Measurements from ENCODE around the gene GPR150. TPM values are rescaled to one million over a fixed set of nuclear protein-coding genes. Genes with fewer than 3 reads are reported as not detected.
A peak's percentile ranks its signal among the peaks of the same experiment; 100 is the strongest.

GPR150 gene
- total and polyA plus RNA-seq, 10 of the 15 experiments (the other 5 are each of a cell fraction or from before 2014, with no cell fraction given), result 0.08 to 1.1 (median 0.37) TPM; not detected in 1

DNA sequence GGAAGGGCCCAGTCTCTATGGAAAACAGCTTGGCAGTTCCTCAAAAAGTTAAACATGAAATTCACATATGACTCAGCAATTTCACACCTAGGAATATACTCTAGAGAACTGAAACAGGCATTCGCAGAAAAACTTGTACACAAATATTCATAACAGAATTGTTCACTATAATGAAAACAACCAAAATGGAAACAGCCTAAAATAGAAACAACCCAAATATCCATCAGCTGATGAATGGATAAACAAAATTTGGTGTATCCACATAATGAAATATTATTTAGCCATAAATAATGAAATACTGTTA lies 4.8 kb upstream of the GPR150 start (continued):
- peak in 1 of 2 experiments; percentile 22; a peak in 1 of 4 replicates for TF ChIP-seq BHLHE40 (IDR thresholded peaks at IDR 0.05; ENCODE audit: borderline replicate concordance in 1 of 2, low read depth in 2 of 2, low read length in 1 of 2)
- TF ChIP-seq, protein P1, sequence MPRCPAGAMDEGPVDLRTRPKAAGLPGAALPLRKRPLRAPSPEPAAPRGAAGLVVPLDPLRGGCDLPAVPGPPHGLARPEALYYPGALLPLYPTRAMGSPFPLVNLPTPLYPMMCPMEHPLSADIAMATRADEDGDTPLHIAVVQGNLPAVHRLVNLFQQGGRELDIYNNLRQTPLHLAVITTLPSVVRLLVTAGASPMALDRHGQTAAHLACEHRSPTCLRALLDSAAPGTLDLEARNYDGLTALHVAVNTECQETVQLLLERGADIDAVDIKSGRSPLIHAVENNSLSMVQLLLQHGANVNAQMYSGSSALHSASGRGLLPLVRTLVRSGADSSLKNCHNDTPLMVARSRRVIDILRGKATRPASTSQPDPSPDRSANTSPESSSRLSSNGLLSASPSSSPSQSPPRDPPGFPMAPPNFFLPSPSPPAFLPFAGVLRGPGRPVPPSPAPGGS (IDR thresholded peaks at IDR 0.05; ENCODE audit: borderline replicate concordance, insufficient read depth, low read depth, low read length, poor library complexity, severe bottlenecking), result peak; percentile 72
- TF ChIP-seq EED (IDR thresholded peaks at IDR 0.05; ENCODE audit: low read depth), result peak; percentile 97
- 0 out of 2 replicates have a peak, but pooled peaks have one; percentile 23 for TF ChIP-seq RAD51 (IDR thresholded peaks at IDR 0.05)
- TF ChIP-seq, protein P2, sequence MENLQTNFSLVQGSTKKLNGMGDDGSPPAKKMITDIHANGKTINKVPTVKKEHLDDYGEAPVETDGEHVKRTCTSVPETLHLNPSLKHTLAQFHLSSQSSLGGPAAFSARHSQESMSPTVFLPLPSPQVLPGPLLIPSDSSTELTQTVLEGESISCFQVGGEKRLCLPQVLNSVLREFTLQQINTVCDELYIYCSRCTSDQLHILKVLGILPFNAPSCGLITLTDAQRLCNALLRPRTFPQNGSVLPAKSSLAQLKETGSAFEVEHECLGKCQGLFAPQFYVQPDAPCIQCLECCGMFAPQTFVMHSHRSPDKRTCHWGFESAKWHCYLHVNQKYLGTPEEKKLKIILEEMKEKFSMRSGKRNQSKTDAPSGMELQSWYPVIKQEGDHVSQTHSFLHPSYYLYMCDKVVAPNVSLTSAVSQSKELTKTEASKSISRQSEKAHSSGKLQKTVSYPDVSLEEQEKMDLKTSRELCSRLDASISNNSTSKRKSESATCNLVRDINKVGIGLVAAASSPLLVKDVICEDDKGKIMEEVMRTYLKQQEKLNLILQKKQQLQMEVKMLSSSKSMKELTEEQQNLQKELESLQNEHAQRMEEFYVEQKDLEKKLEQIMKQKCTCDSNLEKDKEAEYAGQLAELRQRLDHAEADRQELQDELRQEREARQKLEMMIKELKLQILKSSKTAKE (IDR thresholded peaks at IDR 0.05; ENCODE audit: low read depth, poor library complexity, severe bottlenecking), result peak; percentile 70
- TF ChIP-seq POLR2AphosphoS5 (IDR thresholded peaks at IDR 0.05; ENCODE audit: low read length), result no peak
- TF ChIP-seq TBL1XR1 (IDR thresholded peaks at IDR 0.05; ENCODE audit: low read depth, low read length), result 0 out of 2 replicates have a peak, but pooled peaks have one; percentile 55
- TF ChIP-seq DPF2 (IDR thresholded peaks at IDR 0.05), result peak; percentile 98
- TF ChIP-seq PAX5 (IDR thresholded peaks at IDR 0.05; ENCODE audit: borderline replicate concordance, low read depth, low read length), result peak; percentile 61; the same call in 1 of the 2 replicates
- no peak for TF ChIP-seq STAT3 (IDR thresholded peaks at IDR 0.05; ENCODE audit: low read depth, low read length)
- peak; percentile 99 for TF ChIP-seq IKZF1 (conservative IDR thresholded peaks at IDR 0.05)
- TF ChIP-seq NR2F1 (conservative IDR thresholded peaks at IDR 0.05), result peak; percentile 48
- peak; percentile 98 for TF ChIP-seq NFIC (IDR thresholded peaks at IDR 0.05; ENCODE audit: low read depth, low read length)
- TF ChIP-seq PAX8 (IDR thresholded peaks at IDR 0.05), result 0 out of 2 replicates have a peak, but pooled peaks have one; percentile 83
- TF ChIP-seq, protein P3, sequence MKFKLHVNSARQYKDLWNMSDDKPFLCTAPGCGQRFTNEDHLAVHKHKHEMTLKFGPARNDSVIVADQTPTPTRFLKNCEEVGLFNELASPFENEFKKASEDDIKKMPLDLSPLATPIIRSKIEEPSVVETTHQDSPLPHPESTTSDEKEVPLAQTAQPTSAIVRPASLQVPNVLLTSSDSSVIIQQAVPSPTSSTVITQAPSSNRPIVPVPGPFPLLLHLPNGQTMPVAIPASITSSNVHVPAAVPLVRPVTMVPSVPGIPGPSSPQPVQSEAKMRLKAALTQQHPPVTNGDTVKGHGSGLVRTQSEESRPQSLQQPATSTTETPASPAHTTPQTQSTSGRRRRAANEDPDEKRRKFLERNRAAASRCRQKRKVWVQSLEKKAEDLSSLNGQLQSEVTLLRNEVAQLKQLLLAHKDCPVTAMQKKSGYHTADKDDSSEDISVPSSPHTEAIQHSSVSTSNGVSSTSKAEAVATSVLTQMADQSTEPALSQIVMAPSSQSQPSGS (IDR thresholded peaks at IDR 0.05; ENCODE audit: low read length), result peak; percentile 94
- peak in 1 of 2 experiments; percentile 75; a peak in 1 of 4 replicates for TF ChIP-seq CEBPB (IDR thresholded peaks at IDR 0.05; ENCODE audit: borderline replicate concordance in 1 of 2, low read depth in 2 of 2, low read length in 2 of 2)
- no peak for TF ChIP-seq ZNF622 (IDR thresholded peaks at IDR 0.05)
- no peak for TF ChIP-seq POLR2A (IDR thresholded peaks at IDR 0.05; ENCODE audit: low read depth, low read length)
- TF ChIP-seq MTA2 (IDR thresholded peaks at IDR 0.05; ENCODE audit: low read depth), result peak; percentile 89
- TF ChIP-seq MEF2A (IDR thresholded peaks at IDR 0.05; ENCODE audit: insufficient read depth, low read depth, low read length), result peak; percentile 98
- peak; percentile 100 for TF ChIP-seq IKZF2 (IDR thresholded peaks at IDR 0.05)
- peak; percentile 73; the same call in 1 of the 2 replicates for TF ChIP-seq ZBED1 (IDR thresholded peaks at IDR 0.05; ENCODE audit: borderline replicate concordance)
- TF ChIP-seq JUND (IDR thresholded peaks at IDR 0.05; ENCODE audit: low read depth, low read length), result peak; percentile 74; the same call in 1 of the 2 replicates
- TF ChIP-seq STAT1 (conservative IDR thresholded peaks at IDR 0.05), result no peak
- peak; percentile 79; the same call in 1 of the 2 replicates for TF ChIP-seq GATAD2B (conservative IDR thresholded peaks at IDR 0.05; ENCODE audit: low read depth)
- TF ChIP-seq, protein P4, sequence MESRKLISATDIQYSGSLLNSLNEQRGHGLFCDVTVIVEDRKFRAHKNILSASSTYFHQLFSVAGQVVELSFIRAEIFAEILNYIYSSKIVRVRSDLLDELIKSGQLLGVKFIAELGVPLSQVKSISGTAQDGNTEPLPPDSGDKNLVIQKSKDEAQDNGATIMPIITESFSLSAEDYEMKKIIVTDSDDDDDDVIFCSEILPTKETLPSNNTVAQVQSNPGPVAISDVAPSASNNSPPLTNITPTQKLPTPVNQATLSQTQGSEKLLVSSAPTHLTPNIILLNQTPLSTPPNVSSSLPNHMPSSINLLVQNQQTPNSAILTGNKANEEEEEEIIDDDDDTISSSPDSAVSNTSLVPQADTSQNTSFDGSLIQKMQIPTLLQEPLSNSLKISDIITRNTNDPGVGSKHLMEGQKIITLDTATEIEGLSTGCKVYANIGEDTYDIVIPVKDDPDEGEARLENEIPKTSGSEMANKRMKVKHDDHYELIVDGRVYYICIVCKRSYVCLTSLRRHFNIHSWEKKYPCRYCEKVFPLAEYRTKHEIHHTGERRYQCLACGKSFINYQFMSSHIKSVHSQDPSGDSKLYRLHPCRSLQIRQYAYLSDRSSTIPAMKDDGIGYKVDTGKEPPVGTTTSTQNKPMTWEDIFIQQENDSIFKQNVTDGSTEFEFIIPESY (IDR thresholded peaks at IDR 0.05), result no peak
- 0 out of 2 replicates have a peak, but pooled peaks have one; percentile 60 for TF ChIP-seq CREM (IDR thresholded peaks at IDR 0.05; ENCODE audit: low read depth)
- peak; percentile 89 for TF ChIP-seq BCL11A (IDR thresholded peaks at IDR 0.05; ENCODE audit: low read depth, low read length)

Data from GM12878 (cell line).